Inferior parietal cortex (tissue), 1 donor: ENCODE measurements around the gene OPN4.

Source experiments
- DNase-seq: peaks from one replicate; pipeline ENCODE4 v3.0.0-alpha.2; 2016; ENCODE audit errors: extremely low spot score

OPN4 gene

GRCh38 chr10:86678999-86679792, 24.8 kb downstream of the OPN4 start:
- peak; percentile 54 for DNase-seq

- no peak for DNase-seq
Measured at GRCh38 chr10:86681047-86681446, 26.7 kb downstream of the OPN4 start.

- no peak for DNase-seq
Measured at GRCh38 chr10:86681722-86682386, 27.5 kb downstream of the OPN4 start.

GRCh38 chr10:86682675-86683074, 28.3 kb downstream of the OPN4 start:
- no peak for DNase-seq

- DNase-seq, result peak; percentile 15
Measured at GRCh38 chr10:86684331-86685097, 30.2 kb downstream of the OPN4 start.

GRCh38 chr10:86685416-86685815, 31.1 kb downstream of the OPN4 start:
- no peak for DNase-seq

- DNase-seq, result no peak
Measured at GRCh38 chr10:86685893-86686632, 31.7 kb downstream of the OPN4 start.

GRCh38 chr10:86686972-86687371, 32.6 kb downstream of the OPN4 start:
- DNase-seq, result no peak

GRCh38 chr10:86687750-86688149, 33.4 kb downstream of the OPN4 start:
- DNase-seq, result no peak

- peak; percentile 68 for DNase-seq
Measured at GRCh38 chr10:86688398-86688921, 34.1 kb downstream of the OPN4 start.

GRCh38 chr10:86689146-86689545, 34.8 kb downstream of the OPN4 start:
- no peak for DNase-seq

- DNase-seq, result no peak
Measured at GRCh38 chr10:86690231-86690630, 35.9 kb downstream of the OPN4 start.

GRCh38 chr10:86690657-86691084, 36.3 kb downstream of the OPN4 start:
- no peak for DNase-seq

- DNase-seq, result no peak
Measured at GRCh38 chr10:86691333-86692022, 37.1 kb downstream of the OPN4 start.

GRCh38 chr10:86692023-86692514, 37.7 kb downstream of the OPN4 start:
- DNase-seq, result no peak

- DNase-seq, result no peak
Measured at GRCh38 chr10:86692664-86693063, 38.3 kb downstream of the OPN4 start.

- DNase-seq, result no peak
Measured at GRCh38 chr10:86693275-86693674, 38.9 kb downstream of the OPN4 start.

GRCh38 chr10:86693721-86694369, 39.5 kb downstream of the OPN4 start:
- peak; percentile 41 for DNase-seq

GRCh38 chr10:86698207-86698940, 44.0 kb downstream of the OPN4 start:
- DNase-seq, result no peak

- DNase-seq, result no peak
Measured at GRCh38 chr10:86699125-86699524, 44.8 kb downstream of the OPN4 start.
